NCI-H2227 treated with DMSO at 0.1 percent for 48 hours (cell line): ENCODE measurements around the gene ARAP1.

Source experiments
- DNase-seq: peaks from one replicate; lab custom pipeline; 2025; lab: John Stamatoyannopoulos, UW

The ARAP1 gene

GRCh38 chr11:72635933-72636332 is 116.3 kb downstream of the ARAP1 start:
- DNase-seq: no peak

DNA sequence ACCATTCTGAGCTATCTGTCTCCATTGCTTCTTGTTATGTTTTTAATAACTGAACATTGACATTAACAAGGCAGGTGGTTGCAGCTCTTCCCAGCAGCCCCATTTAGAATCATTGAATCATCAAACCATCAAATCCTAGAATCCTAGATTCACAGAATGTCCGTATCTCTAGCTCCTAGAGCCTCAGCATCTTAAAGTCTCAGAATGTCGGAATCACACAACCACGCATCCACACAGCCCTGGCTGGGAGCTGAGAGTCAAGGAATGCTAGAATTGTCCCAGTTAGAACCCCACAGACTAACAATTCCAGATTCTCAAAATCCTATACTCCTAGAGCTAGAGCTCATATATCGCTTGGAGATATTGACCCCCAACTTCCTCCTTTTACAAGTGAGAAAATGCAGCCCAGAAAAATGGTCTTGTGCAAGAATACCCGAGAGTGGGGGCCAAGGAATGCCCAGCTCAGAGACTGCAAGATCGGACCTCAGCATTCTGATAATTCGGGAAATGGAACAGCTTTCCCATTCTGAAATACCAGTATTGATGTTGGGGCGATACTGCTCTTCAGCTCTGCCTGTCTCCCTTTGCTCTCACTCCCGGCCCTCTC is 116.8 kb downstream of the ARAP1 start:
- no peak for DNase-seq
